ENCODE data around the gene ZBTB7B.

Gene ZBTB7B

DNA sequence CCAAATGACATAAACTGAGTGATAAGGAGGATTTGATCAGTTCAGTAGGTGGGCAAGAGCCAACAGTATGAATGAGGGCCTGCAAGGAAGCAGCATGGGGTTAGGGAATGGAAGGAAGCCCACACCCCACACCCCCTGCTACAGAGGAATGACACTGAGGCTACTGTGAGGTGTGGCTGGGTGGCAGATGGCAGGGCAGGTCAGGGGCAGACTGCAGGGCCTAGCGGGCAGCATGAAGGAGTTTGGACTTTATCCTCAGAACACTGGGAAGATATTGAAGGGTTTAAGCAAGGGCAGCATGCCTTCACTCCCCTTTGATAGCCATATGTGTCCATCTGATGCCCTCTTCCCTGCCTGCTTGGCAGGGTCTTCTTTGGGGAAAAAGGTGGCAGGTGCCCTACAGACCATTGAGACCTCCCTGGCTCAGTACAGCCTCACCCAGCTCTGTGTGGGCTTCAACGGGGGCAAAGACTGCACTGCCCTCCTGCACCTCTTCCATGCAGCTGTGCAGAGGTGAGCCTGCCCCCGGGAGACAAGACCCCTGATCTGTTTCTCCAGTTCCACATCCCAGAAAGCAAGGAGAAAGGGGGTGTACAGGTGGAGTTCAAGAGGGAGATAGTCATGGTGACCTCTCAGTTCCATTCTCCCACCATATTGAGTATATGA lies 13.3 kb upstream of the ZBTB7B start:
- H3K27ac Mint-ChIP-seq, result no peak overlapping the region
- no peak overlapping the region for H3K4me3 Mint-ChIP-seq
- peaks cover 4% of the 10 kb centered on the region for H3K4me1 Mint-ChIP-seq

DNA sequence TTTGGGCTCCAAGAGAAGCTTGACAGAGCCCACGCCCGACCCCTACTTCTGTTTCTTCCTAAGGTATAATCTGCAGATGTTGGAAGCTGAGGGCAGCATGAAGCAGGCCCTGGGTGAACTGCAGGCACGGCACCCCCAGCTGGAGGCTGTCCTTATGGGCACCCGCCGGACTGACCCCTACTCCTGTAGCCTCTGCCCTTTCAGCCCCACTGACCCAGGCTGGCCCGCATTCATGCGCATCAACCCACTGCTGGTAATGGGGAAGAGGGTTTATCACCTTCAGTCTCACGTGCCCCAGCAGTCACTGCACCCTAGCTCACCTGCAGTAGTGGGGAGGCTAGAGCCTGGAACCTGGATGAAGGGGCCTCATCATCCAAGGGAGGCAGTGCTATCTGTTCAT lies 12.3 kb upstream of the ZBTB7B start:
- H3K27ac Mint-ChIP-seq, result no peak overlapping the region
- no peaks in the 10 kb centered on the region for H3K27me3 Mint-ChIP-seq (ENCODE audit: low read depth)
- TF ChIP-seq, protein P1, sequence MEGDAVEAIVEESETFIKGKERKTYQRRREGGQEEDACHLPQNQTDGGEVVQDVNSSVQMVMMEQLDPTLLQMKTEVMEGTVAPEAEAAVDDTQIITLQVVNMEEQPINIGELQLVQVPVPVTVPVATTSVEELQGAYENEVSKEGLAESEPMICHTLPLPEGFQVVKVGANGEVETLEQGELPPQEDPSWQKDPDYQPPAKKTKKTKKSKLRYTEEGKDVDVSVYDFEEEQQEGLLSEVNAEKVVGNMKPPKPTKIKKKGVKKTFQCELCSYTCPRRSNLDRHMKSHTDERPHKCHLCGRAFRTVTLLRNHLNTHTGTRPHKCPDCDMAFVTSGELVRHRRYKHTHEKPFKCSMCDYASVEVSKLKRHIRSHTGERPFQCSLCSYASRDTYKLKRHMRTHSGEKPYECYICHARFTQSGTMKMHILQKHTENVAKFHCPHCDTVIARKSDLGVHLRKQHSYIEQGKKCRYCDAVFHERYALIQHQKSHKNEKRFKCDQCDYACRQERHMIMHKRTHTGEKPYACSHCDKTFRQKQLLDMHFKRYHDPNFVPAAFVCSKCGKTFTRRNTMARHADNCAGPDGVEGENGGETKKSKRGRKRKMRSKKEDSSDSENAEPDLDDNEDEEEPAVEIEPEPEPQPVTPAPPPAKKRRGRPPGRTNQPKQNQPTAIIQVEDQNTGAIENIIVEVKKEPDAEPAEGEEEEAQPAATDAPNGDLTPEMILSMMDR (IDR thresholded peaks at IDR 0.05; ENCODE audit: unreplicated experiment in 3 of 3), result no peak
- no peaks in the 10 kb centered on the region for H3K9me3 Mint-ChIP-seq
- H3K4me1 Mint-ChIP-seq, result peaks cover 4% of the 10 kb centered on the region
- peaks cover 17% of the 10 kb centered on the region for H3K36me3 Mint-ChIP-seq (ENCODE audit: low read depth)
- no peak overlapping the region for H3K4me3 Mint-ChIP-seq

More for the DNA sequence above, 13.3 kb upstream of the ZBTB7B start:
- H3K9me3 Mint-ChIP-seq, result no peaks in the 10 kb centered on the region
- no peaks in the 10 kb centered on the region for H3K27me3 Mint-ChIP-seq (ENCODE audit: low read depth)
- TF ChIP-seq, protein P1 (IDR thresholded peaks at IDR 0.05; ENCODE audit: unreplicated experiment in 3 of 3), result no peak
- peaks cover 17% of the 10 kb centered on the region for H3K36me3 Mint-ChIP-seq (ENCODE audit: low read depth)

DNA sequence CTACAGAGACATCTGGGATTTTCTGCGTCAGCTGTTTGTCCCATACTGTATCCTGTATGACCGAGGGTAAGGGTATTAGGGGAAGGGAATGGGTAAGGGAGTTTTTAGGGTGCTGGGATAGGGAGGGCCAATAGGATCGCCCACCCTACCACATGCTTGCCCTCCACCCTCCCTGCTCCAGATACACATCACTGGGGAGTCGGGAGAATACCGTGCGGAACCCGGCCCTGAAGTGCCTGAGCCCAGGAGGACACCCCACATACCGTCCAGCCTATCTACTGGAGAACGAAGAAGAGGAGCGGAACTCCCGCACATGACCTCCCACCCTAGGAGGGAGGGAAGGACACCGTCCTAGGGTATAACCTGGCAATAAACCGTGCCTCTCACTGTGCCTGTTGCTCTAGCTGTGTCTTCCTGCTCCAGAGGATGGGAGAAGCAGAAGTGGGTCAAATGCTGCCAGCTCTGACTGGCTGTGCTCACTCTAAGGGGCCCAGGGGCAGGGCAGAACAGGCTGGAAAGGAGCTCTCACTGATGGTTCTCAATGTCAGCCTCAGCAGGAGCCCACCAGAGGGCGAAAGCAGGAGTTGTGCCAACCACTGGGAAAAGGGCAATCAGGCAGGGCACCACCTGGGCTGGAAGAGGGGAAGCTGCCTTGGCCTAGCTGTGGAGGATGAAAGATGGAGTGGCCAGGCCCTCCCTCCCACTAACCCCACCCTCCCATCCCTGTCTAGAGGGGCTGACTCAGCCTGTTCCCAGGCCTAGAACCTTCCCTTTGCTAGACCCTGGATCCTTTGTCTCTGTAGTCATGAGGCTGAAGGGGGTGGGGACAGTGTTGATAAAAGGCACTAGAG lies 9.7 kb upstream of the ZBTB7B start:
- TF ChIP-seq, protein P1 (IDR thresholded peaks at IDR 0.05; ENCODE audit: unreplicated experiment in 3 of 3), result no peak
- Mint-ChIP-seq H3K27me3 (ENCODE audit: low read depth) (no peaks in the 10 kb centered on the region), H3K27ac (no peak overlapping the region), H3K9me3 (no peaks in the 10 kb centered on the region), H3K4me1 (peaks cover 15% of the 10 kb centered on the region), H3K4me3 (no peak overlapping the region), H3K36me3 (ENCODE audit: low read depth) (peaks cover 15% of the 10 kb centered on the region)

DNA sequence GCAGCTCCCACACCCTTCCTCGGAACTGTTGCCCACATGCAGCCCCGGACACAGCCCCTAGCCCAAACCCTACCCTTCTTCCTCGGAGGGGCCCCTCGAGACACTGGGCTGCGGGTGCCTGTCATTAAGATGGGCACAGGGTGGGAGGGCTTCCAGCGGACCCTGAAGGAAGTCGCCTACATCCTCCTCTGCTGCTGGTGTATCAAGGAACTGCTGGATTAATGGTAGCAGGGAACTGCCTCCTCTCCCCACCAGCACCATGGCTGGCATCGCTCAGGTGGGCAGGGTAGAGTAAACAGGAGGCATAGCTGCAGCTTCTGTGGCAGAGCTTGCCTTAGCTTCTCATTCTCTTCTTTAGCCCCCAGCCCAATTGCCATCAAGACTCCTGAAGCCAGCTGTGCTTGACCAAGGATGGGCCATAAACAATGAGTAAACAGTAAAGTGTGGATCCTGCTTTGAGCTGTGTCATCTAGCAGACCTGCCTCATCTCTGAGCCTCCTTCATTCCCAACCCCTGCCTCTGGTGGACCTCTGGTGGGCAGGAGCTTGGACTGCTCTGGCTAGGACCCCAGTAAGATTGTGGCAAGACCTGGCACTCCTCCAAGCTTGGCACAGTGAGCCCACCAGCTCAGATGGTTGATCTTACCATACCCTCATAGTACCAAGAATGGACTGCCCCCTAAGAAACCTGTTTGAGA lies 8.9 kb upstream of the ZBTB7B start, which contains the start of gene LENEP:
Gene LENEP, plus strand, starts transcription at position 15 of the 697 bp plus-strand sequence. Its CDS starts 22 bp downstream, at position 37.
- Mint-ChIP-seq H3K36me3 (ENCODE audit: low read depth) (peaks cover 9% of the 10 kb centered on the region), H3K4me1 (peaks cover 15% of the 10 kb centered on the region)

DNA sequence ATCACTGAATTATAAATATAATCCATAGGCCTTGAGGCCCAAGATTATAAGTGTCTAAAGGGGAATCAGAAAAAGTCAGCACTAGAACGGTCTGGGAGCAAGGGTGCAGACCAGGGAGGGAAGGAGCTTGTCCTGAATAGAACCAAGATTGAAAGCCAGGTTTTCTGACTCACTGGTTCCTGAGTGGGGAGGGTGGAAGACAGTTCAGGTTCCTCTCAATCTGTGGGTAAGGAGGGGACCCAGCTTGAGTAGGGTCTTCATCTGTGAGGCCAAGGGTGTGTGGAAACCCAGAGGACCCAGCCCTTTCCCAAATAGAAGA lies 8.4 kb upstream of the ZBTB7B start:
- Mint-ChIP-seq H3K4me3 (no peak overlapping the region), H3K9me3 (no peaks in the 10 kb centered on the region), H3K27me3 (ENCODE audit: low read depth) (no peaks in the 10 kb centered on the region), H3K4me1 (peaks cover 16% of the 10 kb centered on the region), H3K27ac (no peak overlapping the region), H3K36me3 (ENCODE audit: low read depth) (peaks cover 4% of the 10 kb centered on the region)
- TF ChIP-seq, protein P1 (IDR thresholded peaks at IDR 0.05; ENCODE audit: unreplicated experiment in 3 of 3), result no peak

More for the DNA sequence above, 8.9 kb upstream of the ZBTB7B start, which contains the start of gene LENEP:
- Mint-ChIP-seq H3K4me3 (no peak within 1 kb of the TSS), H3K27ac (no peak within 1 kb of the TSS), H3K27me3 (ENCODE audit: low read depth) (no peaks in the 10 kb centered on the region), H3K9me3 (no peaks in the 10 kb centered on the region)
- TF ChIP-seq, protein P1 (IDR thresholded peaks at IDR 0.05; ENCODE audit: unreplicated experiment in 3 of 3), result no peak

Data from nephron (organoid).